ENCODE measurements around the gene ZNF280A.
"Not testable (repeated sequence)": the region's sequence is repeated elsewhere in the genome, so short reads cannot be mapped to it uniquely, and the experiment has no call there.

The ZNF280A gene

DNA sequence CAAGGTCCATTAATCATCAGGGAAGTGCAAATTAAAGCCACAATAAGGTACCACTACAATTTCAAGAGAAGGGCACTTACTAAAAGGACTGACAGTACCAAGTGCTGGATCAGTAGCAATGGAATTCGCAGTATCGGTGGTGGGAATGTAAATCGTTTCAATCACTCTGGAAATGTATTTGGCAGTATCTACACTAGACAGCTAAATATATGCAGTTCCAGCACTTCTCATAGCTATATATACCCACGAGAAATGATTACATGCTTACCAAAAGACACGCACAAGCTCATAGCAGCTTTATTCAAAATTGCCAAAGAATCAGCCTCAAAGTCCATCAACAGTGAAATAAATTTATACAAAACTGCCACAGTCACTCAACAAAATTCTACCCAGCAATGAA, 7.1 kb downstream of the ZNF280A start:
- no peak for DNase-seq (ENCODE audit: low read depth)

DNA sequence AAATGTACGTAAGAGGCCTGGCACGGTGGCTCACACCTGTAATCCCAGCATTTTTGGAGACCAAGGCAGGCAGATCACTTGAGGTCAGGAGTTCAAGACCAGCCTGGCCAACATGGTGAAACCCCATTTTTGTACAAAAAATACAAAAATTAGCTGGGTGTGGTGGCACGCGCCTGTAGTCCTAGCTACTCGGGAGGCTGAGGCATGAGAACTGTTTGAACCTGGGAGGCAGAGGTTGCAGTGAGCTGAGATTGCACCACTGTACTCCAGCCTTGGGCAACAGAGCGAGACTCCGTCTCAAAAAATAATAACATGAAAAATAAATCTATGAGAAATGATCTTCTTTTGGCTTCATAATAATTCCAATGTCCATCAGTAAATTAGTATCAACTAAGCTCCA, 9.2 kb downstream of the ZNF280A start:
- DNase-seq (ENCODE audit: low read depth): not testable (repeated sequence)

DNA sequence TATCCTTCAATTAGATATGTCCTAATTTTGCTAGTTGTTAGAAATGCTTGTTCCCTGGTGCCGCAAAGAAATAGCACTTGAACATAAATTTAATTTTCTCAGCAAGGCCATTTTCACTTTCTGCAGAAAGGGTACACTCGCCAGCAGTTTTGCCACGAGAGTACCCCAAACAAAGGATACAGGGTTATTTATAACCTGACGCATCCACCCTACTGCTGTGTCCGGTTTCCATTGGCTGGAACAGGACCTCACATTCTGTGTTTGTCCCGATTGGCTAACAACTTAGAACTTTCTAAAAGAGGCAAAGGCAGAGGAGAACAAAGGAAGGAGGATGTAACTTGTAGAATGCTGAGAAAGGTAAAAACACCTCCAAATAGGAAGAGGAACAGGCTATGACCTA, 10.2 kb downstream of the ZNF280A start:
- not testable (repeated sequence) for DNase-seq (ENCODE audit: low read depth)

DNA sequence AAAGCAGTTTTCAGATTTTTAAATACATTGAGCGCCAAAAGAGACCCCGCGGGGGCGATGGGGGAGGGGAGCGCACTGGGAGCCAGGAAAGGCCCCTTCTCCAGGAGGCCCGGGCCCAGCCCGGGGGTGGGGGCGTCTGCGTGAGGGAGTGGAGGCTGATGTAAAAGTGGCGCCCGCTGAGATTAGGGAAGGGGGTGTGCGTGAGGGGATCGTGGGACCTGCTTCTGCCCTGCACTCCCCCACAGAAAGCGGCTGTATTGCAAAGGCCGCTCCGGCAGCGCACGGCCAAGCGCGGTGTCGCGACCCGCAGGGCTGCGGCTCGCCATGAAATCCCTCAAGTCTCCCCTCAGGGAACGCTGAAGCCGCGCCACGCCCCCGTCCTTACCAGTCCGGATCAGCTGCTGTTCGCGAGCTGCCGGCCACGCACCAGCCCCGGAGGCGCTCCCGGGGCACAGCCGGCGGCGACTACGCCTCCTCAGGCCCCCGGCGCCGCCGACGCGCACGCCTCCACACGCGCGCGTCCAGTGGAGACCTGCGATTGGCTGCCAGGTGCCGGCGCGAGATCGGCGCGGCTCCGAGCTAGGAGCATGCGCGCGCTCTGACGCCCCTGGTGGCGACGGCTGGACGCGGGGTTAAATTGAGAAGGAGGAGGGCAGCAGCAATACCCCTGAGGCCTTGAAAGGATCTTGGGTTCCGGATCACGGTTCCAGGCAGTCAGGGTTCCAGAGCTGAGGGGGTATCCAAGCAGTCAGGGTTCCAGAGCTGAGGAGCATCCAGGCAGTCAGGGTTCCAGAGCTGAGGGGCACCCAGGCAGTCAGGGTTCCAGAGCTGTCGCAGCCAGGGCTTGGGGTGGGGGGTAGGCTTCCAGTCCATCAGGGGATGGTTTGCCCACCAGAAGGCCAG, 11.5 kb downstream of the ZNF280A start, which contains the start of gene ZNF280B:
Gene ZNF280B (minus strand): TSS at position 469 of the 903 bp plus-strand sequence. CDS start 19,344 bp downstream, outside the sequence.
- DNase-seq (ENCODE audit: low read depth): peak; percentile 75

- DNase-seq (ENCODE audit: low read depth): no peak
Measured at GRCh38 chr22:22507743-22508273, 12.3 kb downstream of the ZNF280A start.

DNA sequence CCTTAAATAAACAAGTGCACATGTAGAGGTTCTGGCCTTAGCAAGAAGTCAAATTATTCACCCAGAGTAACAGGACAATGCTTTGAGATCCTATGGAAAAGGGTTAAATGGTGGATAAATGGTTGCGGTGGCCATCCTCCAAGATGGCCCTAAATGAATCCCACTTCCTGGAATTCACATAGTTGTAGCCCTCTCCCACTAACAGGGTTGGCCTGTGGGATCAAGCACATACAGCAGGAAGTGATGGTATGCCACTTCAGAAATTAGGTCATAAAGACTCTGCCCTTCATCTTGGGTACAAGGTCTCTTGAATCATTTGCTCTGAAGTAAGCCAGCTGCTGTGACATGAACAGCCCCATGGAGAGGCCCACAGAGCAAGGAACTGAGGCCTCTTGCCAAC, 13.3 kb downstream of the ZNF280A start:
- DNase-seq (ENCODE audit: low read depth): no peak

GRCh38 chr22:22498267-22498666, 21.8 kb downstream of the ZNF280A start:
- DNase-seq (ENCODE audit: low read depth): no peak

DNA sequence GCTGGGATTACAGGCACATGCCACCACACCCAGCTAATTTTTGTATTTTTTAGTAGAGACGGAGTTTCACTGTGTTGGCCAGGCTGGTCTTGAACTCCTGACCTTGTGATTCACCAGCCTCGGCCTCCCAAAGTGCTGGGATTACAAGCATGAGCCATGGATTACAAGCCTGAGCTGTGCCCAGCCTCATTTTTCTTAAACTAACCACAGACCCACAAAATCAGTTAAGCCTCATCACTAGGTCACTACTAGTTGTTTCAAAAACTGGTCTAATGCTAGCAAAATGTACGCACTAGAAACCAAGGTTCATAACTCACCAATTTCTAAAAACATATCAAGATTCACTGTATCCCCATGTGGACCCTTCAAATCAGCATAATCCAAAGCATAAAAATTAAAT, 28.5 kb downstream of the ZNF280A start:
- not testable (repeated sequence) for DNase-seq (ENCODE audit: low read depth)

DNA sequence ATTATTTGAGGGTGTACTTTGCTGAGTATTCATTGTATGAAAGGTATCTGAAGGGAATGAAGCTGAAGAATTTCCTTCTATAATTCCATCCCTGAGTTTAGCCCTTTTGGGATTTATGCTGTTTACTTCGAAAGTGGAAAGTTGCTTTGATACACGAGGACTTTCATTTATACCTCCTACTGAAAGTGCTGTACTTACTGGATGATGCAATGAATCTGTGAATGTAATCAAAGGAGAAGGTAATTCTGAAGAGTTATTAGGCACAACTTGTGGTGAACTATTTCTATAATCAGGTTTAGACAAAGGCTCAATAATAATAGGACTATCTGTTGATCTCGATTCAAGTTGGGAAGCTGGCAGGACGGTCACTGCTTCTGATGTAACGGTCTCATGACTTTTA, 31.3 kb downstream of the ZNF280A start:
- no peak for DNase-seq (ENCODE audit: low read depth)

- no peak for DNase-seq (ENCODE audit: low read depth)
Measured at GRCh38 chr22:22487869-22488597, 32.0 kb downstream of the ZNF280A start.

- DNase-seq (ENCODE audit: low read depth): no peak
Measured at GRCh38 chr22:22487059-22487458, 33.0 kb downstream of the ZNF280A start.

DNA sequence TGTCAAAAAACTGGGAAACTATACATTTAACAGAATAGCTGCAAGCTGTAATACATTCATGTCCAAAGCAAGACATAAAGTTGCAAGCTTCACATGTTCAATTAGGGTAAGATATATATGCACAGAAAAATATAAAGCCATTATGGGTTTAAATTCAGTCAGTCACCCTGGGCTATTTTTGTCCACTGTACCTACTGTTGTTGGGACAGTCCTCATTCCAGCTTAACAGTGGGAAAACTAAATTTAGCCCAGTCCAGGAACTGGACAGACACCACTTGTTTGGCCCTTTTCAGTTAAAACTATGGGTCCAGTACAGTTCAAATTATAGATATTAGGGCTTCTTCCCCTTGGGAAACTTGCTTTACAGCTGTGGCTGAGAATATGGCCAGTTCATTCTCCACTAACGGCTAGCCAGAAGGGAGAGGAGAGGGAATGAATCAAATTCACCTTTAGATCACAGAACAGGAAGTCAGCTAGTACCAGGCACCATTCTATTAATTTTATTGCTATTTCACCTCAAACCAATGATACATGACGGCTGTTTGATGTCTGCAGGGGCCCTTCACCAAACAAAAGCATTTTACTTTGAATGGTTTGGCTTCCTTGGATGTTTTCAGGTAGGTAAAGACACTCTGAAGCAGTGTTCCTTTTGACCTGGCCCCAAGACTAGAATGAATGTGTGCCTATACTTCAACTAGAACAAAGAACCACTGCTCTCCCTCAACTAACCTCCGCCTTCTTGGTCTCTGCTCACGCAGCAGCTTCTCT, 33.8 kb downstream of the ZNF280A start:
- no peak for DNase-seq (ENCODE audit: low read depth)

DNA sequence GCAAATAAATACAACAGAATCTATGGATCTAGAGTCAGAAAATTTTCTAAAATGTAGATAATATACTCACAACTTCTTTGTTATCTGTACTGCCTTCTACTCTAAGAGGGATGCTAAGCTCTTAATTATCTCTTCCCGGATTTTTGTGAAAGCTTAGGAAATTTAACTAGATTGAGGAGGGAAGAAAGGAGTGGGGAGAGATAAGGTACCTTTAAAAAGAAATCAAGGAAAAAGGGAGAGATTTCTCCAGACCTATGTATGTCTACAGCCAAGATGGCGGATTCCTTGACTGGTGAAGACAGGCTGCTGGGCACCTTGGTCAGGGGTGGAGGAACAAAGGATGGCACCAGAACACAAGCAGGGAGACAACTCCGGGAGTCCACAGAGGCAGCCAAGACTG, 34.5 kb downstream of the ZNF280A start:
- no peak for DNase-seq (ENCODE audit: low read depth)

DNA sequence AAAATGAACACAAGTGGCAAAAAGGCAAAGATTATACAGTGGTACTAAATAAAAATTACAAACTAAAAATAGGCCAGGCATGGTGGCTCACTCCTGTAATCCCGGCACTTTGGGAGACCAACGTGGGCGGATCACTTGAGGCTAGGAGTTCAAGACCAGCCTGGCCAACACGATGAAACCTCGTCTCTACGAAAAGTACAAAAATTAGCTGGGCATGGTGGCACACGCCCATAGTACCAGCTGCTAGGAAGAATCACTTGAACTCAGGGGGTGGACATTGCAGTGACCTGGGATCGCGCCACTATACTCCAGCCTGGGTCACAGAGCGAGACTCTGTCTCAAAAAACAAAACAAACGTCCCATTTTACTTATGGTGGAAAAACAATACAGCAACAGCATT, 36.0 kb downstream of the ZNF280A start:
- DNase-seq (ENCODE audit: low read depth): no peak

DNA sequence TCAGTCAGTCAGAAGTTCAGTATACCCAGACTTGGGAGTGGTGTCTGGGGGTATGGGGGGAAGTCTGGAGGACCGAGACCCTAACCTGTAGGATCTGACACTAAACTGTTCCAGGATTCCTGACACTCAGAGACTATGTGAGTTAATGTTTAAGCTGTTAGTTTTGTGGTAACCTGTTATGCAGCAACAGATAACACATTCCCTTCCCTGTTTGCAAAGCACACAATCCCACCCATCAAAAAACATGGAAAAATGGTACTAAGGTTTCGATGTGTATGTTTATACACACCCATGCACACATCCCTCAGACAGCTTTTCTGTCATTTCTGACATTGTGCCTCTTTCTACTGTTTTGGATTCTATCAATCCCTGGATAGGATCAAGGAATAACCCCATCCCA, 39.1 kb downstream of the ZNF280A start:
- no peak for DNase-seq (ENCODE audit: low read depth)

GRCh38 chr22:22479999-22480532, 40.0 kb downstream of the ZNF280A start:
- DNase-seq (ENCODE audit: low read depth): no peak

GRCh38 chr22:22479116-22479515, 41.0 kb downstream of the ZNF280A start:
- no peak for DNase-seq (ENCODE audit: low read depth)

DNA sequence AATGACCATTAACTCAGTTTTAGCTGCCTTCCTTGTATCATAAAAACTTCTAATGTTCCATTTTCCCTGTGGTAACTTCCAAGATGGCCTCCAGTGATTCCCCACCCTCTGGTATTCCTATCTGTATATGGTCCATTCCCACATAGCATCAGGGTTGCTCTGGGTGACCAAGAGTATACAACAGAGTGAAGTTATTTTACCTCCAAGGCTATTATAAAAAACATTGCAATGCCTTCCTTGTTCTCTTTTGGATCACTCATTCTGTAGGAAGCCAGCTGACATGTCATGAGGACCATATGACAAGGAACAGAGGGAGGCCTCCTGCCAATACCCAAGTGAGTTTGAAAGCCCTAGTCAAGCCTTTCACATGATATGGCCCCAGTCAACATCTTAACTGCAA, 41.6 kb downstream of the ZNF280A start:
- no peak for DNase-seq (ENCODE audit: low read depth)

- DNase-seq (ENCODE audit: low read depth): no peak
Measured at GRCh38 chr22:22474733-22475132, 45.3 kb downstream of the ZNF280A start.

DNA sequence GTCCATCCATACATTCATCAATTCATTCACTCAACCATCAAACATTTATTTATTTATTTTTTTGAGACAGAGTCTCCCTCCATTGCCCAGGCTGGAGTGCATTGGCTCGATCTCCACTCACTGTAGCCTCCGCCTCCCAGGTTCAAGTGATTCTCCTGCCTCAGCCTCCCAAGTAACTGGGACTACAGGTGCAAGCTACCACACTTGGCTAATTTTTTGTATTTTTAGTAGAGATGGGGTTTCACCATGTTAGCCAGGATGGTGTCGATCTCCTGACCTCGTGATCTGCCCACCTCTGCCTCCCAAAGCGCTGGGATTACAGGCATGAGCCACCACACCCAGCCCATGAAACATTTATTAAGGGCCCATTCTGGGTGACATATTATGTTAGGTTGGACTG, 49.0 kb downstream of the ZNF280A start:
- DNase-seq (ENCODE audit: low read depth): not testable (repeated sequence)

DNA sequence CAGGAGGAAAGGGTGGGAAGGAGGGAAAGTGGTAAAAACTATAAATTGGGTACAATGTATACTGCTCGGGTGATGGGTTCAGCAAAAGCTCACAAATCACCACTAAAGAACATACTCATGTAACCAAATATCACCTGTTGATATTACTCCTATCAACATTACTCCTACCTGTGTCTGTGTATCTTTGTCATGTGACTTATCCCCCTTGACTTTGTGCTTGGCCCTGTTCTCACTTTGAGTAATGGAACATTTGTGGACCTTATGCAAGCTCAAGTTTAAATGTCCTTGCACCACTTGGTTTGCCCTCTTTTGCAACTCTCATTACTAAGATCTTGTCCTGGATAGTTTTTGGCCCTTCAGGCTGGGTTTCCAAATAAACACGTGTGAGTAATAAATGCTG, 50.5 kb downstream of the ZNF280A start:
- DNase-seq (ENCODE audit: low read depth): no peak
